A549 (cell line): ENCODE measurements around the gene CALM1. TPM values are rescaled to one million over a fixed set of nuclear protein-coding genes. Genes with fewer than 3 reads are reported as not detected.
A peak's percentile ranks its signal among the peaks of the same experiment; 100 is the strongest.

ENCODE experiments used
- ATAC-seq, 2 experiments: fragments of 200-7000 bp in 1 of 2; fragments of >200 bp in 1 of 2; cut with Nextera tagmentation in 1 of 2; cut with Tn5 transposase in 1 of 2; 3 replicates each; pipeline versions ENCODE4 v1.8.0 to v1.9.1; 2018 to 2020; ENCODE audit warnings: mild to moderate bottlenecking in 1 of 2, moderate library complexity in 1 of 2
- CTCF ChIA-PET: fragments of 300-600 bp; sonication (Branson Sonifier 250); formaldehyde crosslinking; extraction: SDS; loops from one replicate; lab custom pipeline; 2021; ENCODE audit warnings: antibody characterized with exemption, inconsistent platforms; lab: Yijun Ruan, JAX
- POLR2A ChIA-PET: fragments of 350-600 bp; formaldehyde crosslinking; extraction: SDS; loops from one replicate; lab custom pipeline; 2021; ENCODE audit warnings: antibody characterized with exemption, inconsistent platforms; lab: Yijun Ruan, JAX
- DNase-seq, 2 experiments: peaks; one replicate each; pipeline versions ENCODE4 v3.0.0 to v3.0.0-alpha.2; 2011 to 2016; ENCODE audit warnings: low read depth in 1 of 2, low spot score in 1 of 2
- FAIRE-seq: peaks from 2 replicates; lab custom pipeline; 2011; peaks lifted over from hg19 to GRCh38; lab: Jason Lieb, UNC
- H3K27ac ChIP-seq, 2 experiments: fragments of >200 bp; sonication (Bioruptor Twin); formaldehyde crosslinking; 3 replicates each; pipeline ENCODE4 v1.5.1; 2016 to 2017
- H3K4me1 ChIP-seq: fragments of >200 bp; sonication (Bioruptor Twin); formaldehyde crosslinking; 3 replicates; pipeline ENCODE4 v1.6.1; 2016
- H3K4me2 ChIP-seq: fragments of >200 bp; sonication (Bioruptor Twin); formaldehyde crosslinking; 3 replicates; pipeline ENCODE4 v1.6.1; 2016
- H3K4me3 ChIP-seq: fragments of >200 bp; sonication (Bioruptor Twin); formaldehyde crosslinking; 3 replicates; pipeline ENCODE4 v1.5.1; 2016
- H3K9me3 ChIP-seq: fragments of >200 bp; sonication (Bioruptor Twin); formaldehyde crosslinking; 3 replicates; pipeline ENCODE4 v1.6.1; 2016
- EHMT2 ChIP-seq: fragments of 200-600 bp; sonication (generic); IDR thresholded peaks from 2 replicates; pipeline ENCODE4 v1.6.1; 2016; ENCODE audit warnings: antibody characterized with exemption, low read depth, mild to moderate bottlenecking, moderate library complexity
- ELK1 ChIP-seq: fragments of 150-350 bp; IDR thresholded peaks from 2 replicates; pipeline ENCODE4 v1.6.1; 2014; ENCODE audit warnings: low read depth, mild to moderate bottlenecking, low read length
- FOSB ChIP-seq: fragments of 250-450 bp; sonication (Bioruptor Pico); IDR thresholded peaks from 2 replicates; pipeline ENCODE4 v1.5.0; 2020; ENCODE audit warnings: mild to moderate bottlenecking, moderate library complexity
- FOSL2 ChIP-seq, 2 experiments: fragments of 450-650 bp in 1 of 2; fragments of >200 bp in 1 of 2; sonication (Bioruptor Twin) in 1 of 2; formaldehyde crosslinking; IDR thresholded peaks; 2 replicates each; pipeline versions ENCODE4 v1.5.0 to v1.6.1; 2016 to 2020; ENCODE audit warnings: mild to moderate bottlenecking in 1 of 2, moderate library complexity in 1 of 2
- HDAC2 ChIP-seq: fragments of 200-600 bp; sonication (generic); IDR thresholded peaks from 2 replicates; pipeline ENCODE4 v1.6.1; 2016
- HEYL ChIP-seq: fragments of 250-450 bp; sonication (Bioruptor Pico); IDR thresholded peaks from 2 replicates; pipeline ENCODE4 v1.8.0; 2021; ENCODE audit warnings: mild to moderate bottlenecking, moderate library complexity
- HOXA7 ChIP-seq: fragments of 250-450 bp; sonication (Bioruptor Pico); IDR thresholded peaks from 2 replicates; pipeline ENCODE4 v1.5.0; 2020; ENCODE audit warnings: mild to moderate bottlenecking, moderate library complexity
- HOXB13 ChIP-seq: fragments of 250-450 bp; sonication (Bioruptor Pico); IDR thresholded peaks from 2 replicates; pipeline ENCODE4 v1.5.0; 2020; ENCODE audit warnings: low read depth, mild to moderate bottlenecking, moderate library complexity
- MAX ChIP-seq: IDR thresholded peaks from 2 replicates; pipeline ENCODE4 v1.6.1; 2012
- PBX3 ChIP-seq: IDR thresholded peaks from 2 replicates; pipeline ENCODE4 v1.6.1; 2012
- POLR2AphosphoS2 ChIP-seq: conservative IDR thresholded peaks from 2 replicates; pipeline ENCODE4 v1.6.1; 2012; ENCODE audit warnings: low read length, improper control_type of control experiment, inconsistent platforms
- RARB ChIP-seq: fragments of 250-450 bp; sonication (Bioruptor Pico); IDR thresholded peaks from 2 replicates; pipeline ENCODE4 v1.8.0; 2021; ENCODE audit warnings: mild to moderate bottlenecking, moderate library complexity
- RCOR1 ChIP-seq: fragments of 150-350 bp; IDR thresholded peaks from 2 replicates; pipeline ENCODE4 v1.6.1; 2014; ENCODE audit warnings: antibody characterized with exemption, low read length, low read depth
- RFX5 ChIP-seq: fragments of 450-650 bp; IDR thresholded peaks from 2 replicates; pipeline ENCODE4 v1.7.1; 2014; ENCODE audit warnings: antibody characterized with exemption, mild to moderate bottlenecking, moderate library complexity
- RNF2 ChIP-seq: fragments of 200-600 bp; sonication (generic); IDR thresholded peaks from 2 replicates; pipeline ENCODE4 v1.6.1; 2016; ENCODE audit warnings: low read depth, mild to moderate bottlenecking, antibody characterized with exemption, moderate library complexity, borderline replicate concordance
- ZNF302 ChIP-seq: fragments of 250-450 bp; sonication (Bioruptor Pico); IDR thresholded peaks from 2 replicates; pipeline ENCODE4 v1.9.0; 2021; ENCODE audit warnings: inconsistent platforms, mild to moderate bottlenecking, moderate library complexity
- WGBS: methylation state at CpG from one replicate; pipeline ENCODE4 v1.1.6; 2017; ENCODE audit errors: missing lambda C conversion rate; 5-methylcytosine and 5-hydroxymethylcytosine counted together
- polyA plus RNA-seq, 4 experiments: library from polyadenylated mRNA; depleted of rRNA in 3 of 4; stranded (reverse); fragments of >200 nt; fragmentation: RNase III in 1 of 4; extraction: RNeasy Plus Mini Kit Qiagen cat#74134 plus additional on column Dnase treatment in 1 of 4; gene quantifications; 2 replicates in 3 of 4; 3 replicates in 1 of 4; pipeline ENCODE4 v1.2.3, GENCODE V29; 2011 to 2017
- TF ChIP-seq, protein P1 (sequence below): fragments of >200 bp; sonication (Bioruptor Twin); formaldehyde crosslinking; IDR thresholded peaks from 2 replicates; pipeline ENCODE4 v1.6.1; 2016
- TF ChIP-seq, protein P2 (sequence below): fragments of 250-450 bp; sonication (Bioruptor Pico); IDR thresholded peaks from 2 replicates; pipeline ENCODE4 v1.5.0; 2021; ENCODE audit warnings: mild to moderate bottlenecking, moderate library complexity, borderline replicate concordance

The CALM1 gene
- polyA plus RNA-seq, 2 of the 4 experiments (the other 2 are of a cell fraction), result 374 to 451 TPM

DNA sequence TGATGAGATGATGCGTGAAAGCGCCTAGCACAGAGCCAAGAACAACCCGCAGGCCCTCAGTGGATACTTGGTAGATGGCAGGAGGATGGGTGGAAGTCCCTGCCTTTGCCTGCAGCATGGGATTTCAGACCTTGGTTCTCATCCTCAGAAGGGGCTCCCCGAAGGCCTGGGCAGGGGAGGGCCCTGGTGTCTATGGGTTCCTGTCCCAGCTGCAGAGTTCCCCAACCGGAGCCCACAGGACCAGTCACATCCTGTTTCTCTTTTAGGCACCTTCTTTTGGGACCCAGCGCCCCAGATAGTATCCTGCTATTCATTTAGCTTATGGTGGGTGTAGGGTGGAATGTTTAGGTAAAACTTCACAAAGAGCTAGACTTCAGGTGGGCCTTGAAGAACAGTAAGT, 55.5 kb downstream of the CALM1 start (continued):
- TF ChIP-seq ELK1 (no peak), FOSL2 (IDR thresholded peaks at IDR 0.05) (no peak), FOSL2 (CRISPR knock-in tag; IDR thresholded peaks at IDR 0.05) (no peak), HDAC2 (no peak), HEYL (CRISPR knock-in tag) (no peak), MAX (no peak), HOXA7 (no peak), HOXB13 (no peak), EHMT2 (no peak), RCOR1 (no peak)
- TF ChIP-seq, protein P1, sequence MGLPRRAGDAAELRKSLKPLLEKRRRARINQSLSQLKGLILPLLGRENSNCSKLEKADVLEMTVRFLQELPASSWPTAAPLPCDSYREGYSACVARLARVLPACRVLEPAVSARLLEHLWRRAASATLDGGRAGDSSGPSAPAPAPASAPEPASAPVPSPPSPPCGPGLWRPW, result no peak
- TF ChIP-seq, all 56 proteins: peak for 0

GRCh38 chr14:90453401-90453951, 56.6 kb downstream of the CALM1 start:
- ATAC-seq (0 out of 6 replicates have a peak, but pooled peaks of 1 of the 2 experiments have one; percentile 8), DNase-seq (no peak), FAIRE-seq (no peak)
- TF ChIP-seq ZNF302 (no peak), POLR2AphosphoS2 (no peak), RNF2 (no peak), FOSB (CRISPR knock-in tag) (no peak), RFX5 (no peak)
- TF ChIP-seq, protein P2, sequence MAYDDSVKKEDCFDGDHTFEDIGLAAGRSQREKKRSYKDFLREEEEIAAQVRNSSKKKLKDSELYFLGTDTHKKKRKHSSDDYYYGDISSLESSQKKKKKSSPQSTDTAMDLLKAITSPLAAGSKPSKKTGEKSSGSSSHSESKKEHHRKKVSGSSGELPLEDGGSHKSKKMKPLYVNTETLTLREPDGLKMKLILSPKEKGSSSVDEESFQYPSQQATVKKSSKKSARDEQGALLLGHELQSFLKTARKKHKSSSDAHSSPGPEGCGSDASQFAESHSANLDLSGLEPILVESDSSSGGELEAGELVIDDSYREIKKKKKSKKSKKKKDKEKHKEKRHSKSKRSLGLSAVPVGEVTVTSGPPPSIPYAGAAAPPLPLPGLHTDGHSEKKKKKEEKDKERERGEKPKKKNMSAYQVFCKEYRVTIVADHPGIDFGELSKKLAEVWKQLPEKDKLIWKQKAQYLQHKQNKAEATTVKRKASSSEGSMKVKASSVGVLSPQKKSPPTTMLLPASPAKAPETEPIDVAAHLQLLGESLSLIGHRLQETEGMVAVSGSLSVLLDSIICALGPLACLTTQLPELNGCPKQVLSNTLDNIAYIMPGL (CRISPR knock-in tag), result no peak
- CTCF ChIA-PET, result interaction anchor here (0.5 kb wide), 1 partner anchor 10 kb away, joined by 3 read pairs; no protein-coding TSS in a partner anchor
- Histone ChIP-seq H3K27ac (no peak overlapping the region), H3K4me3 (no peak overlapping the region), H3K9me3 (peaks cover 2% of the 10 kb centered on the region; the same call in 2 of the 3 replicates), H3K4me2 (no peak overlapping the region), H3K4me1 (no peaks in the 10 kb centered on the region)
- 87% methylated on average over 16 of the region's 18 CpGs for WGBS
- POLR2A ChIA-PET, result interaction anchor here (1.1 kb wide), 1 partner anchor 49 kb away, joined by 3 read pairs; no protein-coding TSS in a partner anchor

DNA sequence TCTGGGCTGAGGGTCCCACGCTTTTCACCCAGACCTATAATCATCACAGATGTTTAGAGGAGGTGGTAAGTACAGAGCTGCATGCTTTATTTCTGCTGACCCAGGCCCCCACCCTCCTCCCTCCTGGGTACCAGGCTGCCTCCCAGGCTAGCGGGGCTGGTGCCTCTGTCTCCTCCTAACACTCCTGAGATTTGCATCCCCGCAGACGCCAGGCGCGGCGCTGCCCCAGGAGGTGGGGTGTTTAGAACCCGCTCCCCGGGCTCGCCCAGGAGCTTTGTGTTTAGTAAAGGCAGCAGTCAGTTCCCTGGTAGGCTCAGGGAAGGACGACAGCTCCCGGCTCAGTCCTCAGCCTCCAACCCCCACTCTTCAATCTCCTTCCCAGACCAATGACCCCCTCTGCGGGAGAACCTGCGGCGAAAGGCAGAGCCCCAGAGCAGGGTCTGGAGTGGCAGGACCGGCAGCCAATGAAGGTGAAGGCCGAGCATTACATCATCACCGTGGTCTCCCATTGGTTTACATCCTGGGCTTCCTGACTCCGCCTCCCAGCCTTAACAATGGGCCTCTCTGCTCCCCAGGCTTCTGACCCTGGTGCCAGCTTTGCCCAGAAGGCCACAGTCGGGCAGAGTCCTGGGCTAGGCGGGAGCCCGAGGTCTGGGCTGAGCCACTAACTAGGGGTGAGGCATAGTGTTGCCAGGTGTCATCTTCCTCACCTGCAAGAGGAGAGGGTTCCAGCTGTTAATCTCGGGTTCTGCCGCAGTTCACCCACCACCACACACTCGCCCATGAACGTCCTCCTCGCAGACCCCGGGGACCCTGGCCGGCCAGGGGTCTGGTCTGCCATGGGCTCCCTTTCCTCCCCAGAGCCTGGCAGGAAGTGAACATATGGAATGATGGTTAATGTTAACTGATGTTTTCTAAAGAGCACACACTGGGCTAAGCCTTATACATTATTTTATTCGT, 57.5 kb downstream of the CALM1 start:
- Histone ChIP-seq H3K27ac (no peak overlapping the region), H3K4me1 (no peaks in the 10 kb centered on the region), H3K4me3 (no peak overlapping the region), H3K9me3 (no peaks in the 10 kb centered on the region), H3K4me2 (no peak overlapping the region)
- WGBS, result 61% methylated on average over 26 of the region's 30 CpGs
- DNase-seq (peak; percentile 67 to 71), FAIRE-seq (no peak), ATAC-seq (peak in 1 of 2 experiments; percentile 89; a peak in 3 of 6 replicates)
- TF ChIP-seq HOXA7 (no peak), HEYL (CRISPR knock-in tag) (no peak), PBX3 (peak; percentile 74; the same call in 1 of the 2 replicates), RARB (CRISPR knock-in tag) (no peak)
- CTCF ChIA-PET, result interaction anchor here (0.5 kb wide), 1 partner anchor 10 kb away, joined by 3 read pairs; no protein-coding TSS in a partner anchor
- POLR2A ChIA-PET, result interaction anchor here (1.1 kb wide), 1 partner anchor 48 kb away, joined by 3 read pairs; no protein-coding TSS in a partner anchor
